Large intestine (tissue), 12 donors: ENCODE results near the gene OR3A3. TPM values are rescaled to one million over a fixed set of nuclear protein-coding genes. Genes with fewer than 3 reads are reported as not detected.
"Not testable (repeated sequence)": the region's sequence is repeated elsewhere in the genome, so short reads cannot be mapped to it uniquely, and the experiment has no call there.

Source experiments
- DNase-seq, 2 donors: peaks; one replicate each; pipeline versions ENCODE4 v3.0.0 to v3.0.0-alpha.2; 2013
- H3K27ac ChIP-seq: one replicate; pipeline ENCODE4 v1.5.1; 2013; ENCODE audit warnings: low read length
- H3K27me3 ChIP-seq: 2 replicates; pipeline ENCODE4 v1.6.1; 2013; ENCODE audit warnings: low read length; ENCODE audit not compliant: control insufficient read depth, insufficient read depth
- H3K36me3 ChIP-seq: 2 replicates; pipeline ENCODE4 v1.6.1; 2013; ENCODE audit warnings: low read length; ENCODE audit not compliant: control insufficient read depth, insufficient read depth
- H3K4me1 ChIP-seq: one replicate; pipeline ENCODE4 v1.6.1; 2013; ENCODE audit warnings: low read length; ENCODE audit not compliant: control insufficient read depth, insufficient read depth
- H3K4me3 ChIP-seq: one replicate; pipeline ENCODE4 v1.5.1; 2013; ENCODE audit warnings: low read length
- H3K9me3 ChIP-seq: one replicate; pipeline ENCODE4 v1.6.1; 2013; ENCODE audit warnings: mild to moderate bottlenecking, low read depth, low read length, moderate library complexity; ENCODE audit not compliant: control insufficient read depth
- WGBS: methylation state at CpG from one replicate; pipeline ENCODE4 v1.1.5; 2013; ENCODE audit warnings: low lambda C conversion rate; ENCODE audit not compliant: insufficient coverage; 5-methylcytosine and 5-hydroxymethylcytosine counted together
- long read RNA-seq, 11 donors: transcript quantifications; one replicate each; lab custom pipeline, GENCODE V29; 2026
- polyA plus RNA-seq: library from polyadenylated mRNA; unstranded; fragments of 120-200 nt; gene quantifications from one replicate; pipeline ENCODE4 v1.2.1, GENCODE V29; 2013

Gene OR3A3
- not detected for polyA plus RNA-seq
- long read RNA-seq, donor 1, result 0 reads
- long read RNA-seq, donor 2, result 0 reads
- long read RNA-seq, donor 3, result 0 reads
- long read RNA-seq, donor 4, result 0 reads
- long read RNA-seq, donor 5, result 0 reads
- long read RNA-seq, donor 6, result 0 reads
- long read RNA-seq, donor 7, result 0 reads
- long read RNA-seq, donor 8, result 0 reads
- long read RNA-seq, donor 9, result 0 reads
- long read RNA-seq, donor 10, result 0 reads
- long read RNA-seq, donor 11, result 0 reads

GRCh38 chr17:3411070-3411469 is at the start of gene OR3A3:
Gene OR3A3 (plus strand): TSS chr17:3411370.
- H3K27ac ChIP-seq, result no peak within 1 kb of the TSS
- 80% methylated on average over 1 of the region's 3 CpGs for WGBS

GRCh38 chr17:3371167-3371566 is 40.0 kb upstream of the OR3A3 start:
- not testable (repeated sequence) for H3K4me1 ChIP-seq, H3K27ac ChIP-seq, H3K9me3 ChIP-seq, H3K4me3 ChIP-seq, DNase-seq, H3K36me3 ChIP-seq, H3K27me3 ChIP-seq
- no CpG with 5 or more reads among the region's 31 CpGs for WGBS

More at GRCh38 chr17:3411070-3411469, at the start of gene OR3A3:
- Histone ChIP-seq H3K36me3 (no peaks in the 10 kb centered on the region), H3K9me3 (no peaks in the 10 kb centered on the region), H3K27me3 (no peaks in the 10 kb centered on the region), H3K4me1 (no peaks in the 10 kb centered on the region), H3K4me3 (no peak within 1 kb of the TSS)
- DNase-seq, result no peak

GRCh38 chr17:3378321-3378720 is 32.8 kb upstream of the OR3A3 start:
- Histone ChIP-seq H3K4me1 (no peaks in the 10 kb centered on the region), H3K9me3 (peaks cover 5% of the 10 kb centered on the region), H3K27me3 (no peaks in the 10 kb centered on the region), H3K4me3 (no peak overlapping the region), H3K27ac (no peak overlapping the region), H3K36me3 (no peaks in the 10 kb centered on the region)
- DNase-seq, result no peak
- no CpG with 5 or more reads among the region's 8 CpGs for WGBS

GRCh38 chr17:3381957-3382356 is 29.2 kb upstream of the OR3A3 start:
- WGBS, result 65% methylated on average over 2 of the region's 5 CpGs
- no peak for DNase-seq
- Histone ChIP-seq H3K9me3 (peaks cover 5% of the 10 kb centered on the region), H3K36me3 (no peaks in the 10 kb centered on the region), H3K27me3 (peaks cover 9% of the 10 kb centered on the region), H3K4me1 (no peaks in the 10 kb centered on the region), H3K4me3 (no peak overlapping the region), H3K27ac (no peak overlapping the region)

- H3K4me3 ChIP-seq, result no peak within 1 kb of the TSS
- no CpG with 5 or more reads among the region's 92 CpGs for WGBS
- no peaks in the 10 kb centered on the region for H3K9me3 ChIP-seq
- no peaks in the 10 kb centered on the region for H3K4me1 ChIP-seq
- H3K27ac ChIP-seq, result no peak within 1 kb of the TSS
- H3K27me3 ChIP-seq, result peaks cover 13% of the 10 kb centered on the region
- no peak for DNase-seq
- no peaks in the 10 kb centered on the region for H3K36me3 ChIP-seq
These were observed 25.0 kb upstream of the OR3A3 start, which contains the start of gene OR3A2 for GRCh38 chr17:3385869-3386816. Gene OR3A2 (minus strand): TSS chr17:3386308.

- 93% methylated on average over 3 of the region's 4 CpGs for WGBS
- Histone ChIP-seq H3K27ac (no peak overlapping the region), H3K36me3 (no peaks in the 10 kb centered on the region), H3K9me3 (no peaks in the 10 kb centered on the region), H3K4me1 (no peaks in the 10 kb centered on the region), H3K27me3 (peaks cover 13% of the 10 kb centered on the region), H3K4me3 (no peak overlapping the region)
- DNase-seq, result no peak
These were observed 21.4 kb upstream of the OR3A3 start for GRCh38 chr17:3389791-3390190.

- H3K4me3 ChIP-seq, H3K27me3 ChIP-seq, H3K4me1 ChIP-seq, H3K27ac ChIP-seq, H3K9me3 ChIP-seq, H3K36me3 ChIP-seq, DNase-seq: not testable (repeated sequence)
- 100% methylated on average over 1 of the region's 7 CpGs for WGBS
These were observed 13.4 kb upstream of the OR3A3 start for GRCh38 chr17:3397801-3398200.

- Histone ChIP-seq H3K27ac (no peak within 1 kb of the TSS), H3K4me3 (no peak within 1 kb of the TSS), H3K36me3 (no peaks in the 10 kb centered on the region), H3K27me3 (no peaks in the 10 kb centered on the region), H3K4me1 (no peaks in the 10 kb centered on the region), H3K9me3 (no peaks in the 10 kb centered on the region)
- DNase-seq, result no peak
- 40% methylated on average over 1 of the region's 1 CpG for WGBS
These were observed 12.9 kb upstream of the OR3A3 start, which contains the start of gene OR1E1 for GRCh38 chr17:3398310-3398709. Gene OR1E1 (minus strand): TSS chr17:3398410. CDS start chr17:3398410, 0 bp downstream.

- 56% methylated on average over 4 of the region's 6 CpGs for WGBS
- no peak overlapping the region for H3K27ac ChIP-seq
- no peak for DNase-seq
These were observed 11.1 kb upstream of the OR3A3 start for GRCh38 chr17:3400055-3400454.

GRCh38 chr17:3401786-3402185 is 9.4 kb upstream of the OR3A3 start:
- Histone ChIP-seq H3K4me1 (no peaks in the 10 kb centered on the region), H3K9me3 (no peaks in the 10 kb centered on the region), H3K27ac (no peak overlapping the region), H3K36me3 (no peaks in the 10 kb centered on the region), H3K4me3 (no peak overlapping the region), H3K27me3 (no peaks in the 10 kb centered on the region)
- DNase-seq, result no peak
- 100% methylated on average over 1 of the region's 2 CpGs for WGBS

More at GRCh38 chr17:3400055-3400454, 11.1 kb upstream of the OR3A3 start:
- no peaks in the 10 kb centered on the region for H3K9me3 ChIP-seq
- no peaks in the 10 kb centered on the region for H3K4me1 ChIP-seq
- H3K27me3 ChIP-seq, result no peaks in the 10 kb centered on the region
- H3K4me3 ChIP-seq, result no peak overlapping the region
- no peaks in the 10 kb centered on the region for H3K36me3 ChIP-seq
